ENCODE results near the gene SLC25A19. TPM values are rescaled to one million over a fixed set of nuclear protein-coding genes. Genes with fewer than 3 reads are reported as not detected.
"Not testable (repeated sequence)": the region's sequence is repeated elsewhere in the genome, so short reads cannot be mapped to it uniquely, and the experiment has no call there.

Gene SLC25A19
- polyA plus RNA-seq, 4 donors = 7.3 to 10.2 (median 7.9) TPM

GRCh38 chr17:75270218-75270965, 18.8 kb downstream of the SLC25A19 start:
- DNase-seq (ENCODE audit: low read depth in 4 of 4, low spot score in 2 of 4) = peak in 2 of 4 donors; percentile 48 to 49

- no peak for DNase-seq (ENCODE audit: low read depth in 4 of 4, low spot score in 2 of 4)
These were observed 19.4 kb downstream of the SLC25A19 start for GRCh38 chr17:75269844-75270217.

GRCh38 chr17:75267411-75268232, 21.6 kb downstream of the SLC25A19 start:
- no peak for DNase-seq (ENCODE audit: low read depth in 4 of 4, low spot score in 2 of 4)

GRCh38 chr17:75267153-75267410, 22.2 kb downstream of the SLC25A19 start:
- no peak for DNase-seq (ENCODE audit: low read depth in 4 of 4, low spot score in 2 of 4)

GRCh38 chr17:75266316-75267152, 22.7 kb downstream of the SLC25A19 start:
- DNase-seq (ENCODE audit: low read depth in 4 of 4, low spot score in 2 of 4) = no peak

- DNase-seq (ENCODE audit: low read depth in 4 of 4, low spot score in 2 of 4) = no peak
These were observed 23.5 kb downstream of the SLC25A19 start for GRCh38 chr17:75265614-75266315.

- DNase-seq (ENCODE audit: low read depth in 4 of 4, low spot score in 2 of 4) = no peak
These were observed 26.2 kb downstream of the SLC25A19 start for GRCh38 chr17:75263055-75263454.

- no peak for DNase-seq (ENCODE audit: low read depth in 4 of 4, low spot score in 2 of 4)
These were observed 27.1 kb downstream of the SLC25A19 start for GRCh38 chr17:75262112-75262606.

GRCh38 chr17:75261336-75262111, 27.7 kb downstream of the SLC25A19 start, which contains the start of the genes GGA3 and MRPS7:
Gene GGA3 (minus strand): TSS chr17:75261606. CDS start chr17:75261587, 19 bp downstream.
Gene MRPS7 (plus strand): TSS chr17:75261879. CDS start chr17:75261901, 22 bp downstream.
- peak; percentile 87 to 97 (median 92) for DNase-seq (ENCODE audit: low read depth in 4 of 4, low spot score in 2 of 4)

GRCh38 chr17:75260641-75261335, 28.4 kb downstream of the SLC25A19 start:
- no peak for DNase-seq (ENCODE audit: low read depth in 4 of 4, low spot score in 2 of 4)

GRCh38 chr17:75257228-75257627, 32.0 kb downstream of the SLC25A19 start:
- not testable (repeated sequence) for DNase-seq (ENCODE audit: low read depth in 4 of 4, low spot score in 2 of 4)

- DNase-seq (ENCODE audit: low read depth in 4 of 4, low spot score in 2 of 4) = not testable (repeated sequence)
These were observed 33.1 kb downstream of the SLC25A19 start for GRCh38 chr17:75255954-75256698.

- DNase-seq (ENCODE audit: low read depth in 4 of 4, low spot score in 2 of 4) = no peak
These were observed 37.0 kb downstream of the SLC25A19 start for GRCh38 chr17:75252039-75252816.

GRCh38 chr17:75250009-75250471, 39.2 kb downstream of the SLC25A19 start:
- DNase-seq (ENCODE audit: low read depth in 4 of 4, low spot score in 2 of 4) = no peak

GRCh38 chr17:75249564-75249963, 39.7 kb downstream of the SLC25A19 start:
- no peak for DNase-seq (ENCODE audit: low read depth in 4 of 4, low spot score in 2 of 4)

GRCh38 chr17:75246404-75246803, 42.8 kb downstream of the SLC25A19 start:
- DNase-seq (ENCODE audit: low read depth in 4 of 4, low spot score in 2 of 4) = no peak

GRCh38 chr17:75245011-75245410, 44.2 kb downstream of the SLC25A19 start:
- no peak for DNase-seq (ENCODE audit: low read depth in 4 of 4, low spot score in 2 of 4)

All from left renal cortex interstitium (tissue), 4 donors.